WTC11 (cell line): ENCODE results near the gene IFT122.

Experiments
- NFYB ChIP-seq: sonication (generic); formaldehyde crosslinking; conservative IDR thresholded peaks from 2 replicates; pipeline ENCODE4 v1.8.0; 2022; ENCODE audit warnings: low read depth, missing genetic modification reagents
- TCF7 ChIP-seq: sonication (generic); formaldehyde crosslinking; IDR thresholded peaks from 2 replicates; pipeline ENCODE4 v1.8.0; 2022; ENCODE audit warnings: mild to moderate bottlenecking, low read depth, missing genetic modification reagents, moderate library complexity
- ZBTB21 ChIP-seq: sonication (generic); formaldehyde crosslinking; IDR thresholded peaks from 2 replicates; pipeline ENCODE4 v1.8.1; 2023; ENCODE audit warnings: mild to moderate bottlenecking, missing genetic modification reagents, borderline replicate concordance
- TF ChIP-seq, protein P1 (sequence below): fragments of 200-600 bp; IDR thresholded peaks from 2 replicates; pipeline ENCODE4 v1.8.0; 2022; ENCODE audit warnings: antibody characterized with exemption
- TF ChIP-seq, protein P2 (sequence below): sonication (generic); formaldehyde crosslinking; IDR thresholded peaks from 2 replicates; pipeline ENCODE4 v1.8.0; 2022; ENCODE audit warnings: missing genetic modification reagents
- TF ChIP-seq, protein P3 (sequence below): sonication (generic); formaldehyde crosslinking; IDR thresholded peaks from 2 replicates; pipeline ENCODE4 v1.8.1; 2022; ENCODE audit warnings: mild to moderate bottlenecking, moderate library complexity, missing genetic modification reagents

DNA sequence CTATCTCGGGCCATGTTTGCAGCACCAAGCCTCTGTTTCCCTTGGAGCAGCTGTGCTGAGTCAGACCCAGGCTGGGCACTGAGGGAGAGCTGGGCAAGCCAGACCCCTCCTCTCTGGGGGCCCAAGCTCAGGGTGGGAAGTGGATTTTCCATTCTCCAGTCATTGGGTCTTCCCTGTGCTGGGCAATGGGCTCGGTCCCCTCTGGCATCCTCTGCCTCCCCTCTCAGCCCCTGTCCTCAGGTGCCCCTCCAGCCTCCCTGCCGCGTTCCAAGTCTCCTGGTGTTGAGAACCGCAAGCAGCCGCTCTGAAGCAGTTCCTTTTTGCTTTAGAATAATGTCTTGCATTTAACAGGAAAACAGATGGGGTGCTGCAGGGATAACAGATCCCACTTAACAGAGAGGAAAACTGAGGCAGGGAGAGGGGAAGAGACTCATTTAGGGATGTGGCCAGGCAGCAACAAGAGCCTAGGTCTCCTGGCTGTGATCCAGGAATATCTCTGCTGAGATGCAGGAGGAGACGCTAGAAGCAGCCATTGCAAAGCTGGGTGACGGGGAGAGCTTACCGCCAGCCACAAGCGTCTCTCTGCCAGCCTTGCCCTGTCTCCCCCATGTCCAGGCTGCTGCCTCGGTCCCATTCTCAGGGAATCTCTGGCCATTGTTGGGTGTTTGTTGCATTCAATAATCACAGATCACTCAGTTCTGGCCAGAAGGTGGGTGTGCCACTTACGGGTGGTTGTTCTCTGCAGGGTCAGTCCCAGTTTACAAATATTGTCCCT, 89.6 kb downstream of the IFT122 start:
- TF ChIP-seq, protein P1, sequence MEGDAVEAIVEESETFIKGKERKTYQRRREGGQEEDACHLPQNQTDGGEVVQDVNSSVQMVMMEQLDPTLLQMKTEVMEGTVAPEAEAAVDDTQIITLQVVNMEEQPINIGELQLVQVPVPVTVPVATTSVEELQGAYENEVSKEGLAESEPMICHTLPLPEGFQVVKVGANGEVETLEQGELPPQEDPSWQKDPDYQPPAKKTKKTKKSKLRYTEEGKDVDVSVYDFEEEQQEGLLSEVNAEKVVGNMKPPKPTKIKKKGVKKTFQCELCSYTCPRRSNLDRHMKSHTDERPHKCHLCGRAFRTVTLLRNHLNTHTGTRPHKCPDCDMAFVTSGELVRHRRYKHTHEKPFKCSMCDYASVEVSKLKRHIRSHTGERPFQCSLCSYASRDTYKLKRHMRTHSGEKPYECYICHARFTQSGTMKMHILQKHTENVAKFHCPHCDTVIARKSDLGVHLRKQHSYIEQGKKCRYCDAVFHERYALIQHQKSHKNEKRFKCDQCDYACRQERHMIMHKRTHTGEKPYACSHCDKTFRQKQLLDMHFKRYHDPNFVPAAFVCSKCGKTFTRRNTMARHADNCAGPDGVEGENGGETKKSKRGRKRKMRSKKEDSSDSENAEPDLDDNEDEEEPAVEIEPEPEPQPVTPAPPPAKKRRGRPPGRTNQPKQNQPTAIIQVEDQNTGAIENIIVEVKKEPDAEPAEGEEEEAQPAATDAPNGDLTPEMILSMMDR = no peak
- TF ChIP-seq, protein P2, sequence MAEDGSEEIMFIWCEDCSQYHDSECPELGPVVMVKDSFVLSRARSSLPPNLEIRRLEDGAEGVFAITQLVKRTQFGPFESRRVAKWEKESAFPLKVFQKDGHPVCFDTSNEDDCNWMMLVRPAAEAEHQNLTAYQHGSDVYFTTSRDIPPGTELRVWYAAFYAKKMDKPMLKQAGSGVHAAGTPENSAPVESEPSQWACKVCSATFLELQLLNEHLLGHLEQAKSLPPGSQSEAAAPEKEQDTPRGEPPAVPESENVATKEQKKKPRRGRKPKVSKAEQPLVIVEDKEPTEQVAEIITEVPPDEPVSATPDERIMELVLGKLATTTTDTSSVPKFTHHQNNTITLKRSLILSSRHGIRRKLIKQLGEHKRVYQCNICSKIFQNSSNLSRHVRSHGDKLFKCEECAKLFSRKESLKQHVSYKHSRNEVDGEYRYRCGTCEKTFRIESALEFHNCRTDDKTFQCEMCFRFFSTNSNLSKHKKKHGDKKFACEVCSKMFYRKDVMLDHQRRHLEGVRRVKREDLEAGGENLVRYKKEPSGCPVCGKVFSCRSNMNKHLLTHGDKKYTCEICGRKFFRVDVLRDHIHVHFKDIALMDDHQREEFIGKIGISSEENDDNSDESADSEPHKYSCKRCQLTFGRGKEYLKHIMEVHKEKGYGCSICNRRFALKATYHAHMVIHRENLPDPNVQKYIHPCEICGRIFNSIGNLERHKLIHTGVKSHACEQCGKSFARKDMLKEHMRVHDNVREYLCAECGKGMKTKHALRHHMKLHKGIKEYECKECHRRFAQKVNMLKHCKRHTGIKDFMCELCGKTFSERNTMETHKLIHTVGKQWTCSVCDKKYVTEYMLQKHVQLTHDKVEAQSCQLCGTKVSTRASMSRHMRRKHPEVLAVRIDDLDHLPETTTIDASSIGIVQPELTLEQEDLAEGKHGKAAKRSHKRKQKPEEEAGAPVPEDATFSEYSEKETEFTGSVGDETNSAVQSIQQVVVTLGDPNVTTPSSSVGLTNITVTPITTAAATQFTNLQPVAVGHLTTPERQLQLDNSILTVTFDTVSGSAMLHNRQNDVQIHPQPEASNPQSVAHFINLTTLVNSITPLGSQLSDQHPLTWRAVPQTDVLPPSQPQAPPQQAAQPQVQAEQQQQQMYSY (CRISPR knock-in tag) = no peak
- TF ChIP-seq NFYB (CRISPR knock-in tag) (no peak), ZBTB21 (CRISPR knock-in tag) (no peak), TCF7 (CRISPR knock-in tag) (no peak)
- TF ChIP-seq, protein P3, sequence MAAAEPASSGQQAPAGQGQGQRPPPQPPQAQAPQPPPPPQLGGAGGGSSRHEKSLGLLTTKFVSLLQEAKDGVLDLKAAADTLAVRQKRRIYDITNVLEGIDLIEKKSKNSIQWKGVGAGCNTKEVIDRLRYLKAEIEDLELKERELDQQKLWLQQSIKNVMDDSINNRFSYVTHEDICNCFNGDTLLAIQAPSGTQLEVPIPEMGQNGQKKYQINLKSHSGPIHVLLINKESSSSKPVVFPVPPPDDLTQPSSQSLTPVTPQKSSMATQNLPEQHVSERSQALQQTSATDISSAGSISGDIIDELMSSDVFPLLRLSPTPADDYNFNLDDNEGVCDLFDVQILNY = no peak
